ENCODE data around the gene NOX5. TPM values are rescaled to one million over a fixed set of nuclear protein-coding genes. Genes with fewer than 3 reads are reported as not detected.

The NOX5 gene
- total and polyA plus RNA-seq, 2 of the 13 experiments (the other 11 are each of a cell fraction or from before 2014, with no cell fraction given) = not detected

- ChIA-PET CTCF (ENCODE audit: low intra/inter-chr PET ratio, low total read pairs) (no interaction called here), POLR2A (no interaction called here)
- Histone ChIP-seq H4K20me1 (ENCODE audit: insufficient read depth, low read length) (no peaks in the 10 kb centered on the region), H3K36me3 (replicated peaks in 1 of 2; ENCODE audit: control insufficient read depth in 1 of 2, insufficient read depth in 2 of 2, low read length in 2 of 2) (no peaks in the 10 kb centered on the region), H3K4me1 (ENCODE audit: insufficient read depth, low read length) (peaks cover 12% of the 10 kb centered on the region), H3K9ac (ENCODE audit: insufficient read depth, low read depth, low read length) (no peak overlapping the region), H3K27ac (ENCODE audit: extremely low read length, insufficient read depth, low read length) (no peak overlapping the region), H3K27me3 (ENCODE audit: control insufficient read depth in 1 of 2, insufficient read depth in 2 of 2, low read length in 2 of 2) (peaks cover 4 to 23% of the 10 kb centered on the region in 2 experiments; a peak in 4 of 5 replicates), H3K9me3 (ENCODE audit: low read length) (no peaks in the 10 kb centered on the region), H3K4me3 (replicated peaks in 1 of 3; ENCODE audit: insufficient read depth in 1 of 3, low read depth in 2 of 3, low read length in 3 of 3) (no peak overlapping the region), H3K4me2 (ENCODE audit: low read depth, low read length) (no peak overlapping the region), H3K79me2 (ENCODE audit: insufficient read depth, low read length) (no peaks in the 10 kb centered on the region), H2AFZ (ENCODE audit: low read length) (no peak overlapping the region)
- intact Hi-C loops (cut with micrococcal nuclease; ENCODE audit: unreplicated experiment) (no loop called here), in situ Hi-C loops (cut with HindIII; ENCODE audit: extremely low pct_ligation_motif_present, low pct_unique_long_range_greater_than_20kb) (no loop called here)
- BruUV-seq (replicated peaks) = no TSS peak
- DNase-seq (ENCODE audit: low spot score) = no peak
- no peak for ATAC-seq
- no peak for TF ChIP-seq ZNF775 (CRISPR knock-in tag; IDR thresholded peaks at IDR 0.05; ENCODE audit: borderline replicate concordance)
- 24% methylated on average over 1 of the region's 1 CpG for WGBS (ENCODE audit: low lambda C conversion rate)
- FAIRE-seq = no peak
Measured at GRCh38 chr15:69091654-69092053, 77.2 kb downstream of the NOX5 start.

- Histone ChIP-seq H3K79me2 (ENCODE audit: insufficient read depth, low read length) (no peaks in the 10 kb centered on the region), H3K27me3 (ENCODE audit: control insufficient read depth in 1 of 2, insufficient read depth in 2 of 2, low read length in 2 of 2) (peaks cover 4 to 19% of the 10 kb centered on the region in 2 experiments; a peak in 4 of 5 replicates), H3K36me3 (replicated peaks in 1 of 2; ENCODE audit: control insufficient read depth in 1 of 2, insufficient read depth in 2 of 2, low read length in 2 of 2) (no peaks in the 10 kb centered on the region), H3K4me3 (replicated peaks in 1 of 3; ENCODE audit: insufficient read depth in 1 of 3, low read depth in 2 of 3, low read length in 3 of 3) (no peak overlapping the region), H3K9me3 (ENCODE audit: low read length) (no peaks in the 10 kb centered on the region), H3K9ac (ENCODE audit: insufficient read depth, low read depth, low read length) (no peak overlapping the region), H3K4me2 (ENCODE audit: low read depth, low read length) (no peak overlapping the region), H3K27ac (ENCODE audit: extremely low read length, insufficient read depth, low read length) (no peak overlapping the region), H2AFZ (ENCODE audit: low read length) (no peak overlapping the region), H4K20me1 (ENCODE audit: insufficient read depth, low read length) (no peaks in the 10 kb centered on the region), H3K4me1 (ENCODE audit: insufficient read depth, low read length) (peaks cover 7% of the 10 kb centered on the region)
- WGBS (ENCODE audit: low lambda C conversion rate) = 28% methylated on average over 7 of the region's 7 CpGs
- ChIA-PET POLR2A (no interaction called here), CTCF (ENCODE audit: low intra/inter-chr PET ratio, low total read pairs) (no interaction called here)
- in situ Hi-C loops (cut with HindIII; ENCODE audit: extremely low pct_ligation_motif_present, low pct_unique_long_range_greater_than_20kb) (no loop called here), intact Hi-C loops (cut with micrococcal nuclease; ENCODE audit: unreplicated experiment) (no loop called here)
- no peak for ATAC-seq
- no TSS peak for BruUV-seq (replicated peaks)
- DNase-seq (ENCODE audit: low spot score) = peak; percentile 18
- FAIRE-seq = no peak
- TF ChIP-seq ZNF644 (CRISPR knock-in tag; IDR thresholded peaks at IDR 0.05; ENCODE audit: low read depth) (no peak), ZNF441 (CRISPR knock-in tag; IDR thresholded peaks at IDR 0.05; ENCODE audit: borderline replicate concordance) (no peak), TSC22D2 (CRISPR knock-in tag; IDR thresholded peaks at IDR 0.05; ENCODE audit: borderline replicate concordance) (no peak), ISL2 (CRISPR knock-in tag; IDR thresholded peaks at IDR 0.05) (no peak), ZNF703 (CRISPR knock-in tag; IDR thresholded peaks at IDR 0.05; ENCODE audit: borderline replicate concordance) (no peak), NR2F2 (IDR thresholded peaks at IDR 0.05; ENCODE audit: borderline replicate concordance, low read depth) (no peak), CREB1 (IDR thresholded peaks at IDR 0.05) (no peak), CREB1 (CRISPR knock-in tag; IDR thresholded peaks at IDR 0.05) (no peak), CTCF (CRISPR knock-in tag; IDR thresholded peaks at IDR 0.05) (no peak), FOXO1 (CRISPR knock-in tag; IDR thresholded peaks at IDR 0.05) (no peak), TP53 (CRISPR knock-in tag; conservative IDR thresholded peaks at IDR 0.05) (no peak), ZNF564 (CRISPR knock-in tag; IDR thresholded peaks at IDR 0.05) (no peak), DMTF1 (CRISPR knock-in tag; IDR thresholded peaks at IDR 0.05) (no peak), HIVEP1 (CRISPR knock-in tag; IDR thresholded peaks at IDR 0.05) (no peak)
Measured at GRCh38 chr15:69092159-69092558, 77.7 kb downstream of the NOX5 start.
